PFSK-1 (cell line): ENCODE data around the gene ADAMTS2.

ENCODE experiments used
- FOXP2 ChIP-seq: optimal IDR thresholded peaks from 2 replicates; pipeline ENCODE3; 2011; ENCODE audit warnings: borderline replicate concordance, control low read depth, inconsistent platforms; ENCODE audit not compliant: insufficient read depth; ENCODE audit errors: extremely low read length, extremely low read depth
- POLR2AphosphoS5 ChIP-seq: IDR thresholded peaks from 2 replicates; pipeline ENCODE4 v1.6.1; 2012; ENCODE audit warnings: low read depth, mild to moderate bottlenecking, control low read depth, low read length, moderate library complexity
- SIN3A ChIP-seq: IDR thresholded peaks from 2 replicates; pipeline ENCODE4 v1.6.1; 2012; ENCODE audit warnings: mild to moderate bottlenecking, low read length, moderate library complexity, borderline replicate concordance; ENCODE audit not compliant: insufficient read depth
- TAF1 ChIP-seq: IDR thresholded peaks from 2 replicates; pipeline ENCODE4 v1.6.1; 2012; ENCODE audit warnings: low read length, control low read depth, borderline replicate concordance; ENCODE audit not compliant: insufficient read depth
- TF ChIP-seq, protein P1 (sequence below), 2 experiments: IDR thresholded peaks; 2 replicates each; pipeline versions ENCODE4 v1.6.1 to v1.8.0; 2011 to 2012; ENCODE audit warnings: low read depth in 2 of 2, low read length in 2 of 2, control low read depth in 1 of 2, inconsistent platforms in 1 of 2, mild to moderate bottlenecking in 1 of 2, moderate library complexity in 1 of 2; ENCODE audit not compliant: insufficient read depth in 1 of 2

The ADAMTS2 gene

DNA sequence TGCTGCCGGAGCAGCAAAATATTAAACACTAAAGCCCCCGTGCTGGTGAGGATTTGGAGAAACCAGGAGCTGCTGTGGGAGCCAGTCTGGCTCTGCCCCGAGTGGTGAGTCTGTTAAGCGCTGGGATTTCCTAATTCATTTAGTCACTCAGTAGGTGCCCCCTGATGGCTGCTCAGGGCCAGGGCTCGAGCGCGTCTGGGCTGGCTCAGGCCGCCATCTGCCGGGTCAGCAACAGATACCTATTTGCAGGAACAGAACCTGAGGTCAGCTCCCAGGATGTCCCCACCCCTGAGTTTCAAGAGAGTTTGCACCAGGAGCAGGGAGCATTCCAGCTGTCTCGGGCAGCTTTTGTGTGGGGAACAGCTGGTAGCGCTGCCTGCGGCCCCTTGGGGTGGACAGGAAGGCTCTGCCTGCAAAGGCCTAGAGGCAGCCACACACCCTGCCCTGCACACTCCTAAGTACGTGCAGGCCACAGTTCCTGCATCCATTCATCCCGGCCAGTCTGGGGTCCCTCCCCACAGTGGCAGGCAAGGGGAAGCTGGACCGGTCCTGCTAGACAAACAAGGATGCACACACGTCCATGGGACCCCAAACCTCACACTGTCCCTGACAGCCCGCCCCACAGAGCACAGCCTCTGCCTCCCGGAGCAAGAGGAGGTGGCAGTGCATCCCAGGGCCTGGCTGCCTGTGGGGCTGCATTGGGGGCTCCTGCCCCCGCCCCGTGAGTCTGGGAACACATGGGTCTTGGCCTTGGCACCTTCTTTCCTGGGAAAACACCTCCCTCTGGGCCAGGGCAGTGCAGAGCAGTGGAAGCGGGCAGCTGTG, 83.7 kb downstream of the ADAMTS2 start:
- TF ChIP-seq POLR2AphosphoS5 (no peak), SIN3A (no peak), TAF1 (no peak), FOXP2 (no peak)
- TF ChIP-seq, protein P1, sequence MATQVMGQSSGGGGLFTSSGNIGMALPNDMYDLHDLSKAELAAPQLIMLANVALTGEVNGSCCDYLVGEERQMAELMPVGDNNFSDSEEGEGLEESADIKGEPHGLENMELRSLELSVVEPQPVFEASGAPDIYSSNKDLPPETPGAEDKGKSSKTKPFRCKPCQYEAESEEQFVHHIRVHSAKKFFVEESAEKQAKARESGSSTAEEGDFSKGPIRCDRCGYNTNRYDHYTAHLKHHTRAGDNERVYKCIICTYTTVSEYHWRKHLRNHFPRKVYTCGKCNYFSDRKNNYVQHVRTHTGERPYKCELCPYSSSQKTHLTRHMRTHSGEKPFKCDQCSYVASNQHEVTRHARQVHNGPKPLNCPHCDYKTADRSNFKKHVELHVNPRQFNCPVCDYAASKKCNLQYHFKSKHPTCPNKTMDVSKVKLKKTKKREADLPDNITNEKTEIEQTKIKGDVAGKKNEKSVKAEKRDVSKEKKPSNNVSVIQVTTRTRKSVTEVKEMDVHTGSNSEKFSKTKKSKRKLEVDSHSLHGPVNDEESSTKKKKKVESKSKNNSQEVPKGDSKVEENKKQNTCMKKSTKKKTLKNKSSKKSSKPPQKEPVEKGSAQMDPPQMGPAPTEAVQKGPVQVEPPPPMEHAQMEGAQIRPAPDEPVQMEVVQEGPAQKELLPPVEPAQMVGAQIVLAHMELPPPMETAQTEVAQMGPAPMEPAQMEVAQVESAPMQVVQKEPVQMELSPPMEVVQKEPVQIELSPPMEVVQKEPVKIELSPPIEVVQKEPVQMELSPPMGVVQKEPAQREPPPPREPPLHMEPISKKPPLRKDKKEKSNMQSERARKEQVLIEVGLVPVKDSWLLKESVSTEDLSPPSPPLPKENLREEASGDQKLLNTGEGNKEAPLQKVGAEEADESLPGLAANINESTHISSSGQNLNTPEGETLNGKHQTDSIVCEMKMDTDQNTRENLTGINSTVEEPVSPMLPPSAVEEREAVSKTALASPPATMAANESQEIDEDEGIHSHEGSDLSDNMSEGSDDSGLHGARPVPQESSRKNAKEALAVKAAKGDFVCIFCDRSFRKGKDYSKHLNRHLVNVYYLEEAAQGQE (IDR thresholded peaks at IDR 0.05; ENCODE audit: insufficient read depth in 1 of 2, low read depth in 2 of 2, low read length in 2 of 2), result no peak

DNA sequence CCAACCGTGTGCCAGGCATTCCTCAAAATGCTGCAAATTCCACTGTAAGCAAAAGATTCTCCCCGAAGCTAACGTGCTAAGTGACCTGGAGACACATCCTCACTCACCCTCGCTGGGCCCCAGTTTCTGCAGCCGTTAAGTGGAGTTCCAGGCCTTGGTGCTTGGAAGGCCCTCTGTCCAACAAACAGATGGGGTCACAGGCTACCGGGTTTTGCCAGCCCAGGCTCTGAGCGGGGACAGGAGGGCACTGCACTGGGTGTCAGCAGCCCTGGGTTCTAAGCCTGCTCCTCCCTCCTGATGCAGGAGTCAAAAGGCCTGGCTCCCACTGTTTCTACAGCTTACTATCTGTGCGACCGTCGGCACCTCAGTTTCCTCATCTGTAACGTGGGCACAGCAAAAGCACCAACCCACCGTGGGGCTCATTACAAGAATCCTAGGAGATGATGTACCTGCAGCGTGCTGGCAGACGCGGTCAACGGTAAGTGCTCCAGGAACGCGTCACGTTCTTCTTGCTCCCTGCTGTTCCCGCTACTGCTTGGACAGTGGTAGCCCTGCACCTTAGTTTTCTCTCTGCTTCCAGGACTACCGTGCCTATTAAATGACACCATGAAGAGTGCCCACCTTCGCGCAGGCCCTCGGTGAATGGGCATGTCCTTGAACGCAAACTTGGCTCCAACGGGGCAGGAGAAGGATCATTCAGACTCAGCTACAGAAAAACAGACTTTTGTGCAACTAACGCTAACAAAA, 84.8 kb downstream of the ADAMTS2 start:
- no peak for TF ChIP-seq FOXP2
- TF ChIP-seq TAF1, result no peak
- TF ChIP-seq, protein P1 (IDR thresholded peaks at IDR 0.05; ENCODE audit: insufficient read depth in 1 of 2, low read depth in 2 of 2, low read length in 2 of 2), result no peak
- TF ChIP-seq POLR2AphosphoS5, result no peak
- TF ChIP-seq SIN3A, result no peak

DNA sequence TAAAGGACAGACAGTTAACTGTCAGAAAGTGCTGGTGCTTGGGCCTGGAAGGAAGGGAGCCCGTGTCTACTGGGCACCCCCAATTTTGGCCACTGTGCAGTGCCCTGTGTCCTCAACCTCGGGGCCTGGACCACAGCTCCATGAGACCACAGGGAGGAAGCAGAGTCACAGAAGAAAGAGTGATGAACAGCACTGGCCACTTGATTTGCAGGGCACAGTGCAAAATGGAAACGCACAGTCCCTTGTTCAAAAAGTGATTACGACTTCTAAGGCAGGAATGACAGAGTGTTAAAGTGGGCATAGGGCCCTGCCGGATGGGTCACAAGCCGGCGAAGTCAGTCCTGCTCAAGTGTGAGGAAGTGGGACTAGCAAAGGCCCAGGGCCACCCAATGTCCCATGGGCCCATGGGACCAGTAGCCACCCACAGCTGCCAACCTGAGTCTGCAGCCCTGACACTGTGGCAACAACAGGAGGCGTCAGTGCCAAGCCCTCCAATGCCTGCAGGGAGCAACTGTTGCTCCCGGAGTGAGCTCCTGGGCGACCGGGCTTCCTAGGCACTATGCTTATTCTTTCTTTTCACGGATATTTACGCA, 85.4 kb downstream of the ADAMTS2 start:
- TF ChIP-seq FOXP2, result no peak
- TF ChIP-seq POLR2AphosphoS5, result no peak
- TF ChIP-seq TAF1, result no peak
- no peak for TF ChIP-seq SIN3A
- TF ChIP-seq, protein P1 (IDR thresholded peaks at IDR 0.05; ENCODE audit: insufficient read depth in 1 of 2, low read depth in 2 of 2, low read length in 2 of 2), result no peak

DNA sequence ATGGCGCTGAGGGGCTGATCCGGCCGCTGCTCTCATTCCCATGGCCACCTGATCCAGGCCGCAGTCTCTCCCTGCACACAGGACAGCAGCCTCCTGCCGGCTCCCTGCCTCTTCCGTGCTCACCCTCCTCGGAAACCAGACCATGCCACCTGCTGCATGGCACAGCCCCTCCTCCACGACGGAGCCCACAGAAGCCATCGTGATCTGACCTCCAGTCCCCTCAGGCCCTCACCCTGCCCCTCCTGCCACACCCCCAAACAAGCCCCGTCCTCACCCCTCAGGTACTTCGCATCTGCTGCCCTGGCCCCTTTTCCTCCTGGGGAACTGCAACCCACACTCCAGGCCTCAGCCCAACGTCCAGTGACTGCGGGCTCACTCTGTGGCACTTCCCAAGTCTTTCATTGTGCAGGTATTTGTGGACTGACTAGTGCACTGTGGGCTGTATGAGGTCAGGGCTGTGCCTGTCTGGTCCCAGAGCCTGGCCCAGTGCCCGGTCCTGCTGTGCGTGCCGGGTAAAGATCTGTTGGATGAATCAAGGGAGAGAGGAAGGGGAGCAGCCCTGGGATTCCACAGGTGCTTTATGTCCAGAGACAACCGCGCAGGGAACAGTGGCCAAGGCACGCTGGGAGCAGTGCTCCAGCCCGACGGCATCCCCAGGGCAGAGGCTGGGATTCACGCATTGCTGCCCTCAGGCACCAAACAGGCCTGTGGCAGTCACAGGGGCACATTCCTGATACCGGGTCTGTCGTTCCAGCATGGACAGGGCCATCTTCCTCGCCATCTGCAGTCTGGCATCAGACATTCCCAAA, 86.1 kb downstream of the ADAMTS2 start:
- no peak for TF ChIP-seq FOXP2
- TF ChIP-seq TAF1, result no peak
- TF ChIP-seq, protein P1 (IDR thresholded peaks at IDR 0.05; ENCODE audit: insufficient read depth in 1 of 2, low read depth in 2 of 2, low read length in 2 of 2), result no peak
- no peak for TF ChIP-seq POLR2AphosphoS5
- TF ChIP-seq SIN3A, result no peak
